PC-9 (cell line): ENCODE measurements around the gene UBE2O.

Experiments used
- EZH2 ChIP-seq: fragments of 200-600 bp; sonication (generic); IDR thresholded peaks from 2 replicates; pipeline ENCODE4 v1.8.0; 2017; ENCODE audit warnings: antibody characterized with exemption, low read depth
- TF ChIP-seq, protein P1 (sequence below): fragments of 200-600 bp; sonication (generic); conservative IDR thresholded peaks from 2 replicates; pipeline ENCODE4 v1.6.1; 2017; ENCODE audit warnings: mixed run types, antibody characterized with exemption, mild to moderate bottlenecking, moderate library complexity

DNA sequence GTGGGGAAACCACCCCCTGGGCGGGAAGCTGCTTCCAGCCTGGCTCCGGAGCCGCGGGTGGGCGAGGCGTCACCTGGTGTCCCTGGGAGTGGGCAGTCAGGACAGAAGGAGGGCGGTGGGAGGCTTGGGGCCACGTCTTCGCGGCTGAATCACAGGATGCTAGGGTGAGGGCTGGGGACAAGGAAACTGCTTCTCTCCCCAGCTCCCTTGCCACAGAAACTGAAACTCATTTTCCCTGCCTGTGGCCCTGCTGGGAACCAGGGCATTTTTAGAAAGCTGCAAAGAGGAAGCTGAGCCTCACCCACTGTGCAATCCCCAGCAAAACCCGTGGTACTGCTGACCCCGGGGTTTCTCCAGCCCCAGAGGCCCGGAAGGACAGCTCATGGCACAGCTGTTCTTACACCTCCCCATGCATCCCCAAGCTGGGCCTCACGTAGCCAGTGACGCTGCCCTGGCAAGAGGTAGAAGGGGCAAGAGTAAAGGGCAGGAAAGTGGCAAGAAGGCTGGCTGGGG, 40.1 kb upstream of the UBE2O start:
- TF ChIP-seq, protein P1, sequence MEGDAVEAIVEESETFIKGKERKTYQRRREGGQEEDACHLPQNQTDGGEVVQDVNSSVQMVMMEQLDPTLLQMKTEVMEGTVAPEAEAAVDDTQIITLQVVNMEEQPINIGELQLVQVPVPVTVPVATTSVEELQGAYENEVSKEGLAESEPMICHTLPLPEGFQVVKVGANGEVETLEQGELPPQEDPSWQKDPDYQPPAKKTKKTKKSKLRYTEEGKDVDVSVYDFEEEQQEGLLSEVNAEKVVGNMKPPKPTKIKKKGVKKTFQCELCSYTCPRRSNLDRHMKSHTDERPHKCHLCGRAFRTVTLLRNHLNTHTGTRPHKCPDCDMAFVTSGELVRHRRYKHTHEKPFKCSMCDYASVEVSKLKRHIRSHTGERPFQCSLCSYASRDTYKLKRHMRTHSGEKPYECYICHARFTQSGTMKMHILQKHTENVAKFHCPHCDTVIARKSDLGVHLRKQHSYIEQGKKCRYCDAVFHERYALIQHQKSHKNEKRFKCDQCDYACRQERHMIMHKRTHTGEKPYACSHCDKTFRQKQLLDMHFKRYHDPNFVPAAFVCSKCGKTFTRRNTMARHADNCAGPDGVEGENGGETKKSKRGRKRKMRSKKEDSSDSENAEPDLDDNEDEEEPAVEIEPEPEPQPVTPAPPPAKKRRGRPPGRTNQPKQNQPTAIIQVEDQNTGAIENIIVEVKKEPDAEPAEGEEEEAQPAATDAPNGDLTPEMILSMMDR: no peak
- TF ChIP-seq EZH2: no peak
